GM20431 (cell line): Measurements from ENCODE around the gene KCNK15.

ENCODE experiments used
- in situ Hi-C: fragments of 300-500 bp; cut with MseI, MboI; formaldehyde crosslinking; loops from one replicate; pipeline ENCODE4 v1.15.0; 2020; ENCODE audit warnings: low sequenced_read_pairs; ENCODE audit not compliant: unreplicated experiment

The KCNK15 gene

DNA sequence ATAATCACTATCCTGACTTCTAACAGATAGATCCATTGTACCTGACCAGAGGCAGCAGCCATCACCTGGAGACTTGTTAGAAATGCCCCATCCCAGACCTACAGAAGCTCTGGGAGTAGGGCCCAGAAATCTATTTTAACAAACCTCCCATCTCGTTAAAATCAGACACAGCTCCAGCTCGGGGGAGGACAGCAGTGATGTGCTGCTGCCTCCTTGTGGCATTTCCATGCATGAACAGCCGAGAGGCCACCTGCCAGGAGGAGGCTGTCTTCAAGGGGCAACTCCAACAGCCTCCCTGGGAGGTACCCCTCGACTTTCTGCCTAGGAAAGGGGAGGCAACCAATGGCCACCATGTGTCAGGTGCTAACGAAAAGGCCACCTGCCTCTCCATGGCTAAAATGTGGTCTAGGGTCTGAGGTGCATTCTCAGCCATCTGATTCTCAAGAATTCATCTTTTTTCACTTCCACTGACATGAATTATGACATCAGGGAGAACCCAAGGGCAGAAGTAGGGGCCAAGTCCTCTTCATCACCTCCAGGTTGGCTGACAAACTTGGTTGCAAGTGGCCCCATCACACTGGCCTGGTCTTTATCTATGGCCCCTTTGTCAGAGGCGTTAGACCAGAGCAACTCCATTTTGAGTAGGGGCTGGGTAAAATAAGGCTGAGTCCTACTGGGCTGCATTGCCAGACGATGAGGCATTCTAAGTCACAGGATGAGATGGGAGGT is 12.2 kb upstream of the KCNK15 start:
- in situ Hi-C loops, result no loop called here

- in situ Hi-C loops, result no loop called here
Observed at GRCh38 chr20:44734938-44735337, 10.7 kb upstream of the KCNK15 start.

GRCh38 chr20:44735816-44736169 is 9.9 kb upstream of the KCNK15 start:
- in situ Hi-C loops, result no loop called here

- in situ Hi-C loops, result no loop called here
Observed at GRCh38 chr20:44736170-44737021, 9.3 kb upstream of the KCNK15 start.

DNA sequence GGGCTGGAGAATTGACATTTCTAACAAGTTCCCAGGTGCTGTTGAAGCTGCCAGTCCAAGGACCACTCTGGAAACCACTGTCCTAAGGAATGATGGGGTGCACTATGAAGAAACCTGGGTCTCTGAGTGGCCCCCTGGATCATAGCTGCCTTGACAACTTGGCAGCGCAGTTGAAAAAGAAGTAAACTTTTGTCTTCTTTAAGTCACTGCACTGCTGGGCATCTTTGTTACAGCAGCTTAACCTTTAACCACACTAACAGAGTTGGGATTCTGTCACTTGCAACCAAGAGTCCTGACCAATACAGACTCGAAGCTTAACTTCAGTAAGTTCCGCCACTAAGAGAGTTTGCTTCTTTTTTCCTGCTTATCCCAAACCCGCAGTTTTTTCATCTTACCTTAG is 8.5 kb upstream of the KCNK15 start:
- in situ Hi-C loops, result no loop called here

DNA sequence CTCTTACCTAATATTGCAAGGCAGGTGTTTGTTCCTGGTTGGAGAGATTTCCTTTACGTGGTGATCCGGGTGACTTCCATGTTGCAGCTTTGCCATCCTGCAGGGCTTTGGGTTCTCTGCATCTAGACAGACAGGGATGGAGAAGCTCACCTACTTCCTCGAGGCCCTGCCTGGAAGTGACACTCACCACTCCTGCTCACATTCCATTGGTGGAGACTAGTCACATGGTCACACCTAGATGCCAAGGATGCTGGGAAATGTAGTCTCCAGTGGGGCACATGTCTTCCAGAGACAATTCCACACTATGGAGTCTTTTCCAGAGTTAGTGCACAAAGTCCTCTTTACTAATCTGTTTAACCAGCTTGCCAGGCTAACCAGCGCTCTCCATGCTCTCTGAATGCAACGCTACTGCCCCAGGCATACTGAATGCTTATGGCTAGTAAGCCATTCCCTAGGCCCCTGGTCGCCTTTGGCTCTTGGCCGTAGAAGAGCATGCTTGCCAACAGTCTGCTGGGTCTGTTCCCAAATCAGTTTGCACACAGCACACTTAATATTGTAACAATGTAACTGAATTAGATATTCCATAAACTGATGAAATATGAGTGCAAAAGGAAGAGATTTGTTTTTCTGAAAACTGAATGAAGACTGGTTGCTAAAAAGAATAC is 6.7 kb upstream of the KCNK15 start:
- in situ Hi-C loops, result no loop called here

DNA sequence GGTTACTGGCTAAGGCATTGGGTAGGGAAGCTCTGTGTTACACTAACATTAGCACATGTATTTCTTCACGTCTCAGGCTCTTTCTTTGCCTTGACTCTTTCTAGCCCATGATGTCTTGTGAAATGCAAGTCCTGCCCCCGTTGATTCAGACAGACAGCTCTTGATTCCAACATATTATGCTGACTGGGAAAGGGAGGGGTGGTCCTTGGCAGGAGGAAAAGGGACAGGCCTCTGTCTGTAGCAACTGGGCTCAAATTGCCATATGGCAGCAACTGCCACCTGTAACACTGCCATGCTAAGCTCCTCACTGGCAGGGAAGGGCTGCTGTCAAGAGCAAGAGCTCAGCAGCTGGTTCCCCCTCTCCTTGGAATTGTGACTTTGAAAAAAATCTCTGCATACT is 5.7 kb upstream of the KCNK15 start:
- in situ Hi-C loops, result no loop called here

DNA sequence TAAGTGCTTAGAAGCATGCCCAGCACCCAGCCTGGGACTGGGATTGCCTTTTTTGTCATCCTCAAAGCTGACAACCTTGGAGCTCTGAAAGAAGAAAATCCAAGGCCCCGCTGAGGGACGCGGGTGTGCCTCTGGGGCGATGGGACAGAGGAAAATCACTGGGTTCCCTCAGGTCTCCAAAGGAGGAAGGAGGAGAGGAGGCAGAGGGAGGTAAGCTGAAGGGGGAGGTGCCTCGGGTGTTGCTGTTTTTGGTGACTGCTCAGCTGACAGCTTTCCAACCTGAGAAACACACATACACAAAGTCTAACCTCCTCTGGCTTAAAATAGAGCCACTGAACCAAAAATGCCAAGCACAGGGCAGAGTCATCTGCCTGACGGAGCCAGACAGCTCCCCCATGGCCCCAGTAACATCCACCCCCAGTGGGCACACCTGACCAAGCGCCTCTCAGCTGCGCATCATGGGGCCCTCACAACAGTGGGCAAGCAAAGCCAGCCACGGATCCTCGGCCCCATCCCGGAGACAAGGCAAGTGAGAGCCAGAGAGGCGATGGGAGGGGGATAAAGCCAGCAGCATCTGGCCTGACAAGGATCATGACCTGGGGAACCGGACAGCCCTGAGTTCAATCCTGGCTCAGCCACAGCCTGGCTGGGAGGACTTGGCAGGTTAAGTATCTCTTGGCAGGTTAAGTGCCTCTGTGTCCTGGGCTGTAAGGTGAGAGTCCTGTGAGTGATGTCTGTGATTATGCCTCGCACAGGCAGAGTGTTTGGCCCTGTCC is 3.2 kb upstream of the KCNK15 start:
- in situ Hi-C loops, result no loop called here

DNA sequence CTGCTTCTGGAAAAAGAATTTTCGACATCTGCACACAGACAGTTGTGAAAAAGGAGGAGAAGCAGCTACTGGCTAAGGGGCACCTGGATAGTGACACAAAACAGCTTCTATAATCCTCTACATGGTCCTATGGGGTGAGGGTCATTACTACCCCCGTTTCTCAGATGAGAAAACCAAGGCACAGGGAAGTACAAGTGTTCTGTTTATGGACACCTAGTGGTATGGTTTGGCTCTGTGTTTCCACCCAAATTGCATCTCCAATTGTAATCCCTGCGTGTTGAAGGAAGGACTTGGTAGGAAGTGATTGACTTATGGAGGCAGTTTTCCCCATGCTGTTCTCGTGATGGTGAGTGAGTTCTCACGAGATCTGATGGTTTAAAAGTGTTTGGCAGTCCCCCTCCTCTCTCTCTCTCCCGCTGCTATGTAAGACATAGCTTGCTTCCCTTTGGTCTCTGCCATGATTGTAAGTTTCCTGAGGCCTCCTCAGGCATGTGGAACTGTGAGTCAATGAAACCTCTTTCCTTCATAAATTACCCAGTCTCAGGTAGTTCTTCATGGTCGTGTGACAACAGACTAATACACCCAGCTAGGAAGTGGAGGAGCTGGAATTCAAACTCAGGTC is 2.5 kb upstream of the KCNK15 start:
- in situ Hi-C loops, result no loop called here

GRCh38 chr20:44743916-44744655 is 1.6 kb upstream of the KCNK15 start:
- in situ Hi-C loops, result no loop called here

DNA sequence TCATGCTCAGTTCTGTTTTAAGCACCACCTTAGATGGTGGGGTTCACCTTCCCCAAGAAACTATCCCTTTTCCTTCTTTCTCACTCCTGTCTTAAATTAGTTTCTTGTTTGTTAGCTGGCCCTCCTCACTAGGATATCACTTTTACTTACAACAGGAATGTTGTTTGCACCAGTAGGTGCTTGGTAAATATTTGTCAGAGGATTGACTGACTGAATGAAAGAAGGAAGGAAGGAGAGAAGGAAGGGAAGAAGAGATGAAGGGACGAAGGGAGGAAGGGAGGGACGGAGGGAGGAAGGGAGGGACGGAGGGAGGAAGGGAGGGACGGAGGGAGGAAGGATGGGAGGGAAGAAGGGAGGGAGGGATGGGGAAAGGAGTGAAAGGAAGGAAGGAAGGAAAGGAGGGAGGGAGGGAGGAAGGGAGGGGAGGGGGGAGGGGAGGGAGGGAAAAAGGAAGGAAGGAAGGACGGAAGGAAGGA is 505 bp upstream of the KCNK15 start:
- in situ Hi-C loops, result no loop called here

DNA sequence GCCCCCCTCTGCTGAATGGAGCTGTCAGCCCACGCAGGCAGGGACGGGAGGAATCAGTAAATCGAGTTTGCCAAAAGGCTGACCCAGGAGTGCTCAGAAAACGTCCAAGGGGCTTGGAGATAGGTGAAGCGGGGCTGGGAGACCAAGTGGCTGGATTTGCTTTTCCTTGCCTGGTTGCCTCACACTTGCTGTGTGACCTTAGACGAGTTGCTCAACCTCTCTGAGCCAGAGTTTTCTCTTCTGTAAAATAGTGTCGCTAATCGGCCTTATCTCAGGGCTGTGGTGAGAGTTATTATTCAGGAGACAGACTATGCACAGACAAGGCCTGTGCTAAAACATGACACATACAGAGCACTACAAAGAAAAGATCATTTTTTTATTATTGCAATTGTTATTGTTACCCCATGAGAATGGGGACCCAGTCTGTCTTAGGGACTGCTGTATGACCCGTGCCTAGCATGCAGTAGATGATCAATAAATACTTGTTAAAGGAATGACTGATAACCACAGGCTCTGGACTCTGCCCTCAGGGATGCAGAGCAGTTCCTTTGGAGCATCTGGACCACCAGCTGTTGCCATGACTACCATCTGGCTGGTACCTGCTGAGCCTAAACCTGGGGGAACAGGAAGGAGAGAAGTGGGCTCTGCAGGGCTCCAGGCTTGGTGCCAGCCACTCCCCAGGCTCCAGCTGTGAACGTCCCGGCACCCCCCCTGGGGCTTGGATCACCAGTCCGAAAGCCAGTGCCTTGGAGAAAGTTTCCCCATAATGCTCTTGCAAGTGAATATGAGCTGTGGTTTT is 901 bp downstream of the KCNK15 start:
- in situ Hi-C loops, result no loop called here

DNA sequence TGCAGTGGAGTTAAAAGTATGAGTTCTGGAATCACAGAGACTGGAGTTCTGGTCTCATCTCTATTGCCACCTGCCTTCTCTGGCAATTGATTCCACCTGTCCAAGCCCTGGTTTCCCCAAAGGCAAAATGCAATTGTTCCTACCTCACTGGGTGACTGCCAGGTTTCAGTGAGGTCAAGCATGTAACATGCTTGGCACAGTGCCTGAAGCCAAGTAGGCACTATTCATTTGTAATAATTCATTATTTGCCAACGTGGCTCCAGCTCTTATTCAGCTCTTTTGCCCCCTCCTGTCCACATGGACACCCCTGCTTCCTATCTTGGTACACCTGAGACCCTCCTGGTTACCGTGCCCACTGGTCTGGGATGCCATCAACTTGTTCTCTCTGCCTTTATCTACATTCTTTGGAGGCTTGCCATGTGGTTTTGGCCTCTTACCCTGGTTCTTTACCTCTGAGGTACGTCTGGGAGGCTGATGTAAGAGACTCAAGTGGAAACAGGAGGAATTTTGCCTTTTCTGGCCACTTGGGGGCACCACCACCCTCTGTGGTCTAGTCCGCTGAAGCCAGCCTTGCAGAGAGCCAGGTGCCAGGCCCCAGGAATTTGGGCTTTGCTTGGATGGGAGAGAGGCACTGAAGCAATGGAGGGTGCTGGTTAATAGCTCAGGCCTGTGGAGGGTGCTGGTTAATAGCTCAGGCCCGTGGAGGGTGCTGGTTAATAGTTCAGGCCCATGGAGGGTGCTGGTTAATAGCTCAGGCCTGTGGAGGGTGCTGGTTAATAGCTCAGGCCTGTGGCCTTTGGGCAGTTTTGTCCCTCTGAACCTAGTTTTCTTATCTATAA is 1.7 kb downstream of the KCNK15 start:
- in situ Hi-C loops, result no loop called here

- in situ Hi-C loops, result no loop called here
Observed at GRCh38 chr20:44748005-44748370, 2.3 kb downstream of the KCNK15 start.

DNA sequence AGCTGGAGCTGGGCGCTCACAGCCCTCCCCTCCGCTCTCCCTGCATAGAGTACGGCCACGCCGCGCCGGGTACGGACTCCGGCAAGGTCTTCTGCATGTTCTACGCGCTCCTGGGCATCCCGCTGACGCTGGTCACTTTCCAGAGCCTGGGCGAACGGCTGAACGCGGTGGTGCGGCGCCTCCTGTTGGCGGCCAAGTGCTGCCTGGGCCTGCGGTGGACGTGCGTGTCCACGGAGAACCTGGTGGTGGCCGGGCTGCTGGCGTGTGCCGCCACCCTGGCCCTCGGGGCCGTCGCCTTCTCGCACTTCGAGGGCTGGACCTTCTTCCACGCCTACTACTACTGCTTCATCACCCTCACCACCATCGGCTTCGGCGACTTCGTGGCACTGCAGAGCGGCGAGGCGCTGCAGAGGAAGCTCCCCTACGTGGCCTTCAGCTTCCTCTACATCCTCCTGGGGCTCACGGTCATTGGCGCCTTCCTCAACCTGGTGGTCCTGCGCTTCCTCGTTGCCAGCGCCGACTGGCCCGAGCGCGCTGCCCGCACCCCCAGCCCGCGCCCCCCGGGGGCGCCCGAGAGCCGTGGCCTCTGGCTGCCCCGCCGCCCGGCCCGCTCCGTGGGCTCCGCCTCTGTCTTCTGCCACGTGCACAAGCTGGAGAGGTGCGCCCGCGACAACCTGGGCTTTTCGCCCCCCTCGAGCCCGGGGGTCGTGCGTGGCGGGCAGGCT is 4.6 kb downstream of the KCNK15 start:
- in situ Hi-C loops, result no loop called here

- in situ Hi-C loops, result no loop called here
Observed at GRCh38 chr20:44752099-44752931, 6.7 kb downstream of the KCNK15 start.
